Measurements from ENCODE around the gene RNF123.

The RNF123 gene

GRCh38 chr3:49714728-49715550 lies 25.6 kb downstream of the RNF123 start:
- TF ChIP-seq, protein P1, sequence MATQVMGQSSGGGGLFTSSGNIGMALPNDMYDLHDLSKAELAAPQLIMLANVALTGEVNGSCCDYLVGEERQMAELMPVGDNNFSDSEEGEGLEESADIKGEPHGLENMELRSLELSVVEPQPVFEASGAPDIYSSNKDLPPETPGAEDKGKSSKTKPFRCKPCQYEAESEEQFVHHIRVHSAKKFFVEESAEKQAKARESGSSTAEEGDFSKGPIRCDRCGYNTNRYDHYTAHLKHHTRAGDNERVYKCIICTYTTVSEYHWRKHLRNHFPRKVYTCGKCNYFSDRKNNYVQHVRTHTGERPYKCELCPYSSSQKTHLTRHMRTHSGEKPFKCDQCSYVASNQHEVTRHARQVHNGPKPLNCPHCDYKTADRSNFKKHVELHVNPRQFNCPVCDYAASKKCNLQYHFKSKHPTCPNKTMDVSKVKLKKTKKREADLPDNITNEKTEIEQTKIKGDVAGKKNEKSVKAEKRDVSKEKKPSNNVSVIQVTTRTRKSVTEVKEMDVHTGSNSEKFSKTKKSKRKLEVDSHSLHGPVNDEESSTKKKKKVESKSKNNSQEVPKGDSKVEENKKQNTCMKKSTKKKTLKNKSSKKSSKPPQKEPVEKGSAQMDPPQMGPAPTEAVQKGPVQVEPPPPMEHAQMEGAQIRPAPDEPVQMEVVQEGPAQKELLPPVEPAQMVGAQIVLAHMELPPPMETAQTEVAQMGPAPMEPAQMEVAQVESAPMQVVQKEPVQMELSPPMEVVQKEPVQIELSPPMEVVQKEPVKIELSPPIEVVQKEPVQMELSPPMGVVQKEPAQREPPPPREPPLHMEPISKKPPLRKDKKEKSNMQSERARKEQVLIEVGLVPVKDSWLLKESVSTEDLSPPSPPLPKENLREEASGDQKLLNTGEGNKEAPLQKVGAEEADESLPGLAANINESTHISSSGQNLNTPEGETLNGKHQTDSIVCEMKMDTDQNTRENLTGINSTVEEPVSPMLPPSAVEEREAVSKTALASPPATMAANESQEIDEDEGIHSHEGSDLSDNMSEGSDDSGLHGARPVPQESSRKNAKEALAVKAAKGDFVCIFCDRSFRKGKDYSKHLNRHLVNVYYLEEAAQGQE (IDR thresholded peaks at IDR 0.05; ENCODE audit: insufficient read depth in 1 of 2, low read depth in 2 of 2, low read length in 2 of 2): no peak
- TF ChIP-seq POLR2AphosphoS5 (IDR thresholded peaks at IDR 0.05; ENCODE audit: low read depth, low read length): no peak
- TF ChIP-seq FOXP2 (optimal IDR thresholded peaks at IDR 0.05; ENCODE audit: borderline replicate concordance, extremely low read depth, extremely low read length, insufficient read depth): no peak
- TF ChIP-seq SIN3A (IDR thresholded peaks at IDR 0.05; ENCODE audit: borderline replicate concordance, insufficient read depth, low read length): no peak

DNA sequence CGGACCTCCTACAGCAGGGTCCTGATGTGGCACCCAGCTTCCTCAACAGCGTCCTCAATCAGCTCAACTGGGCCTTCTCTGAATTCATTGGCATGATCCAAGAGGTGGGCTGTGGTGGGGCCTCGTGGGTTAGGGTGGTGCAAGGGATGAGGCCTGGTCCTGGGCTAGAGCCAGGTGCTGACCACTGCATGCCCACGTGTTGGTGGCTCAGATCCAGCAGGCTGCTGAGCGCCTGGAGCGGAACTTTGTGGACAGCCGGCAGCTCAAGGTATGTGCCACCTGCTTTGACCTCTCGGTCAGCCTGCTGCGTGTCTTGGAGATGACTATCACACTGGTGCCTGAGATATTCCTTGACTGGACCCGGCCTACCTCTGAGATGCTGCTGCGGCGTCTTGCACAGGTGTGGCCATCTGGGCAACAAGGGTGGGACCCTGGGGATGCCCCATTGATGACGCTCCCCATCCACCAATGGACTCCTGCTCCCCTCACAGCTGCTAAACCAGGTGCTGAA lies 26.3 kb downstream of the RNF123 start:
- TF ChIP-seq TAF1 (IDR thresholded peaks at IDR 0.05; ENCODE audit: borderline replicate concordance, insufficient read depth, low read length): no peak
- no peak for TF ChIP-seq FOXP2 (optimal IDR thresholded peaks at IDR 0.05; ENCODE audit: borderline replicate concordance, extremely low read depth, extremely low read length, insufficient read depth)
- no peak for TF ChIP-seq SIN3A (IDR thresholded peaks at IDR 0.05; ENCODE audit: borderline replicate concordance, insufficient read depth, low read length)
- TF ChIP-seq, protein P1 (IDR thresholded peaks at IDR 0.05; ENCODE audit: insufficient read depth in 1 of 2, low read depth in 2 of 2, low read length in 2 of 2): no peak
- no peak for TF ChIP-seq POLR2AphosphoS5 (IDR thresholded peaks at IDR 0.05; ENCODE audit: low read depth, low read length)

DNA sequence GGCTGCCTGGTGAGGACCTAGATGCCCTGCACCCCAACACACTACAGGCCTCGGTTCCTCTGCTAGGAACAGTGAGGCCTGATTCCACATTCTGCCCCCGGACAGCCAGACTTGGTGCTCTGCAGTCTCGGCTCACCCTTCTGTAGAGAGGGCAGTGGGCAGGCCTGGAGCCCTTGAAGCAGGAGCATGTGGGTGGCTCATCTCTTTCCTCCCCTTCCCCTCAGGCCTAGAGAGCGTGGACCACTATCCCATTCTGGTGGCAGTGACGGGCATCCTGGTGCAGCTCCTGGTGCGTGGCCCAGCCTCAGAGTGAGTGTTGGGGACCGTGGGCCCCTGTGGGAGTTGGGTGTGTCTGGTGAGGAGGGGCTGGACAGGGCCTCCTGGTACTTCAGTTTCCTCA lies 26.8 kb downstream of the RNF123 start:
- TF ChIP-seq SIN3A (IDR thresholded peaks at IDR 0.05; ENCODE audit: borderline replicate concordance, insufficient read depth, low read length) (no peak), POLR2AphosphoS5 (IDR thresholded peaks at IDR 0.05; ENCODE audit: low read depth, low read length) (no peak), TAF1 (IDR thresholded peaks at IDR 0.05; ENCODE audit: borderline replicate concordance, insufficient read depth, low read length) (no peak), FOXP2 (optimal IDR thresholded peaks at IDR 0.05; ENCODE audit: borderline replicate concordance, extremely low read depth, extremely low read length, insufficient read depth) (no peak)
- TF ChIP-seq, protein P1 (IDR thresholded peaks at IDR 0.05; ENCODE audit: insufficient read depth in 1 of 2, low read depth in 2 of 2, low read length in 2 of 2): no peak

GRCh38 chr3:49716691-49717210 lies 27.4 kb downstream of the RNF123 start:
- TF ChIP-seq, protein P1 (IDR thresholded peaks at IDR 0.05; ENCODE audit: insufficient read depth in 1 of 2, low read depth in 2 of 2, low read length in 2 of 2): no peak
- TF ChIP-seq POLR2AphosphoS5 (IDR thresholded peaks at IDR 0.05; ENCODE audit: low read depth, low read length) (no peak), SIN3A (IDR thresholded peaks at IDR 0.05; ENCODE audit: borderline replicate concordance, insufficient read depth, low read length) (no peak), FOXP2 (optimal IDR thresholded peaks at IDR 0.05; ENCODE audit: borderline replicate concordance, extremely low read depth, extremely low read length, insufficient read depth) (no peak), TAF1 (IDR thresholded peaks at IDR 0.05; ENCODE audit: borderline replicate concordance, insufficient read depth, low read length) (no peak)

All from PFSK-1 (cell line).